GM15510 (cell line): ENCODE data around the gene SFMBT1.

Experiments used
- POLR2A ChIP-seq: IDR thresholded peaks from 3 replicates; pipeline ENCODE4 v1.6.1; 2011; ENCODE audit warnings: borderline replicate concordance; ENCODE audit not compliant: insufficient read length; ENCODE audit errors: extremely low read depth

Gene SFMBT1

GRCh38 chr3:52897130-52898122 is 148.4 kb downstream of the SFMBT1 start, which contains the start of gene STIMATE:
TSS of gene STIMATE (minus strand) at chr3:52897548. CDS start at chr3:52897450, 98 bp downstream.
- peak; percentile 80 for TF ChIP-seq POLR2A

- no peak for TF ChIP-seq POLR2A
Measured at GRCh38 chr3:52896613-52897012, 149.3 kb downstream of the SFMBT1 start.

GRCh38 chr3:52896151-52896550 is 149.7 kb downstream of the SFMBT1 start:
- no peak for TF ChIP-seq POLR2A

- TF ChIP-seq POLR2A = no peak
Measured at GRCh38 chr3:52895418-52895817, 150.5 kb downstream of the SFMBT1 start.

GRCh38 chr3:52894756-52895155 is 151.1 kb downstream of the SFMBT1 start:
- TF ChIP-seq POLR2A = no peak

GRCh38 chr3:52893723-52894122 is 152.2 kb downstream of the SFMBT1 start:
- TF ChIP-seq POLR2A = no peak

- no peak for TF ChIP-seq POLR2A
Measured at GRCh38 chr3:52892625-52893311, 153.1 kb downstream of the SFMBT1 start.

GRCh38 chr3:52892290-52892624 is 153.6 kb downstream of the SFMBT1 start:
- TF ChIP-seq POLR2A = no peak

GRCh38 chr3:52891615-52892081 is 154.2 kb downstream of the SFMBT1 start:
- TF ChIP-seq POLR2A = no peak

GRCh38 chr3:52891164-52891563 is 154.7 kb downstream of the SFMBT1 start:
- no peak for TF ChIP-seq POLR2A

GRCh38 chr3:52890735-52891134 is 155.1 kb downstream of the SFMBT1 start:
- TF ChIP-seq POLR2A = no peak

- no peak for TF ChIP-seq POLR2A
Measured at GRCh38 chr3:52889901-52890300, 156.0 kb downstream of the SFMBT1 start.

- TF ChIP-seq POLR2A = no peak
Measured at GRCh38 chr3:52887166-52887565, 158.7 kb downstream of the SFMBT1 start.

- TF ChIP-seq POLR2A = no peak
Measured at GRCh38 chr3:52886049-52886730, 159.7 kb downstream of the SFMBT1 start.

GRCh38 chr3:52882377-52882776 is 163.5 kb downstream of the SFMBT1 start:
- TF ChIP-seq POLR2A = no peak
